Measurements from ENCODE around the gene SLC11A1. TPM values are rescaled to one million over a fixed set of nuclear protein-coding genes. Genes with fewer than 3 reads are reported as not detected.

SLC11A1 gene
- polyA plus RNA-seq, 3 donors: 184 to 2,019 (median 352) TPM

- Mint-ChIP-seq H3K4me1 (no peaks in the 10 kb centered on the region), H3K27me3 (ENCODE audit: low read depth in 3 of 3) (peaks cover 3 to 7% (median 6%) of the 10 kb centered on the region in 3 donors), H3K36me3 (no peaks in the 10 kb centered on the region), H3K4me3 (no peak overlapping the region), H3K9me3 (no peaks in the 10 kb centered on the region), H3K27ac (no peak overlapping the region)
- TF ChIP-seq CTCF (IDR thresholded peaks at IDR 0.05): no peak
- no peak overlapping the region for H2AFZ ChIP-seq (ENCODE audit: insufficient read depth, low read depth, low read length, poor library complexity, severe bottlenecking)
- H4K20me1 ChIP-seq (ENCODE audit: insufficient read depth, low read length): no peaks in the 10 kb centered on the region
- intact Hi-C loops (cut with micrococcal nuclease): loop anchor here in 1 of 2 donors (10.0 kb wide), 1 partner anchor 66 kb away; no protein-coding TSS in a partner anchor
- H3K27ac ChIP-seq (ENCODE audit: low read depth in 1 of 2, low read length in 2 of 2): no peak overlapping the region
- H3K4me3 ChIP-seq (replicated peaks in 1 of 3; ENCODE audit: low read depth in 2 of 3, low read length in 3 of 3): no peak overlapping the region
- H3K9me3 ChIP-seq (replicated peaks in 1 of 2; ENCODE audit: control insufficient read depth in 1 of 2, insufficient read depth in 1 of 2, low read length in 2 of 2): no peaks in the 10 kb centered on the region
- H3K27me3 ChIP-seq (ENCODE audit: control insufficient read depth in 2 of 2, insufficient read depth in 2 of 2, low read length in 2 of 2): no peaks in the 10 kb centered on the region
- 96% methylated on average over 17 of the region's 24 CpGs for WGBS (ENCODE audit: insufficient coverage)
- H3K79me2 ChIP-seq (ENCODE audit: insufficient read depth, low read length): no peaks in the 10 kb centered on the region
- no peaks in the 10 kb centered on the region for H3K36me3 ChIP-seq (replicated peaks in 1 of 2; ENCODE audit: control insufficient read depth in 1 of 2, insufficient read depth in 2 of 2, low read length in 2 of 2)
- no peak overlapping the region for H3K4me2 ChIP-seq (replicated peaks; ENCODE audit: extremely low read depth, low read length, poor library complexity, severe bottlenecking)
- no peak for DNase-seq
- H3K9ac ChIP-seq (ENCODE audit: insufficient read depth, low read length, poor library complexity, severe bottlenecking): no peak overlapping the region
- H3K4me1 ChIP-seq (ENCODE audit: control insufficient read depth in 1 of 2, insufficient read depth in 2 of 2, low read length in 2 of 2): no peaks in the 10 kb centered on the region
Observed at GRCh38 chr2:218428846-218429558, 46.9 kb downstream of the SLC11A1 start.

DNA sequence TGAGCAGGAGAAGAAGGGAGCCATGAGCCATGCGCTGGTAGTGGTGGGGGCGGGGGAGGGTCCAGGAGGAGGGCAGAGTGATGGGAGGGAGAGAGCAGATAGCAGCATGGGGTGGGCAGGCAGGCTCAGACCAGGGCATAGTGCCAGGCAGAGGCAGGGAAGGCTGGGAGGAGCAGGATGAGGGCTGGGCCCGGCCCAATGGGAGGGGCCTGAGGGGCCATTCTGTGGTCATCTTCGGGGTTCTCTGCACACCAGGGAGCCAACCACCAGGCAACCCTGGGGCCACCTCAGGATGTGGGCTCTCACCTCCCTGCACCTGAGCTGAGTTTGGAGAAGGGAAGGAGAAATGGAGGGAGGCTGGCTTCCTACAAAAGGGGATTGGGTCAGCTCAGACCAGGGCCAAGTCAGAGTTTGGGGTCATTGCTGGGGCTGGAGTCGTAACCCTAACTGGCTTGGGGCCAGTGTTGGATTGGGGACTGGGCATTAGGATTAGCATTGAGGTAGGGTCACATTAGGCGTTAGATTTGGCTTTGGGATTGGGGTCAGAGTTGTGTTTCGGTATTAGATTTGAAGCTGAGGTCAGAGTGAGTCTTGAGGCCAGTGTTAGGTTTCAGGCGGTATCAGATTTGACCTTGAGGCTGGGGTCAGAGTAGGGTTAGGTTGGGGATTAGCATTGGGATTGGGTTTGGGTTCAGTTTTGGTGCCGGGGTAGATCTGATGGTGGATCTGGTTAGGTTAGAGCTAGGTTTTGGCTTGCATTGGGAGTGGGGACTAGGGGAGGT, 48.0 kb downstream of the SLC11A1 start:
- H3K27ac ChIP-seq (ENCODE audit: low read depth in 1 of 2, low read length in 2 of 2): no peak overlapping the region
- H3K4me3 ChIP-seq (replicated peaks in 1 of 3; ENCODE audit: low read depth in 2 of 3, low read length in 3 of 3): no peak overlapping the region
- peaks cover 3 to 7% (median 4%) of the 10 kb centered on the region in 3 donors for H3K27me3 Mint-ChIP-seq (ENCODE audit: low read depth in 3 of 3)
- no peak overlapping the region for H3K9ac ChIP-seq (ENCODE audit: insufficient read depth, low read length, poor library complexity, severe bottlenecking)
- TF ChIP-seq CTCF (IDR thresholded peaks at IDR 0.05): no peak
- intact Hi-C loops (cut with micrococcal nuclease): loop anchor here in 1 of 2 donors (10.0 kb wide), 1 partner anchor 65 kb away; no protein-coding TSS in a partner anchor
- H4K20me1 ChIP-seq (ENCODE audit: insufficient read depth, low read length): no peaks in the 10 kb centered on the region
- no peaks in the 10 kb centered on the region for H3K9me3 ChIP-seq (replicated peaks in 1 of 2; ENCODE audit: control insufficient read depth in 1 of 2, insufficient read depth in 1 of 2, low read length in 2 of 2)
- no peaks in the 10 kb centered on the region for H3K36me3 Mint-ChIP-seq
- no peaks in the 10 kb centered on the region for H3K4me1 Mint-ChIP-seq
- WGBS (ENCODE audit: insufficient coverage): 74% methylated on average over 7 of the region's 9 CpGs
- no peak for DNase-seq
- no peaks in the 10 kb centered on the region for H3K27me3 ChIP-seq (ENCODE audit: control insufficient read depth in 2 of 2, insufficient read depth in 2 of 2, low read length in 2 of 2)
- no peak overlapping the region for H3K4me3 Mint-ChIP-seq
- no peaks in the 10 kb centered on the region for H3K4me1 ChIP-seq (ENCODE audit: control insufficient read depth in 1 of 2, insufficient read depth in 2 of 2, low read length in 2 of 2)
- no peaks in the 10 kb centered on the region for H3K36me3 ChIP-seq (replicated peaks in 1 of 2; ENCODE audit: control insufficient read depth in 1 of 2, insufficient read depth in 2 of 2, low read length in 2 of 2)
- no peaks in the 10 kb centered on the region for H3K79me2 ChIP-seq (ENCODE audit: insufficient read depth, low read length)
- H2AFZ ChIP-seq (ENCODE audit: insufficient read depth, low read depth, low read length, poor library complexity, severe bottlenecking): no peak overlapping the region
- H3K9me3 Mint-ChIP-seq: no peaks in the 10 kb centered on the region
- H3K27ac Mint-ChIP-seq: no peak overlapping the region
- no peak overlapping the region for H3K4me2 ChIP-seq (replicated peaks; ENCODE audit: extremely low read depth, low read length, poor library complexity, severe bottlenecking)

Data from CD14-positive monocyte (primary cell).